Right lobe of liver (tissue), 6 donors: ENCODE data around the gene DYNLL1. TPM values are rescaled to one million over a fixed set of nuclear protein-coding genes. Genes with fewer than 3 reads are reported as not detected.

Experiments
- ATAC-seq, 4 donors: fragments of 200-7000 bp; cut with Tn5 transposase; one replicate each; pipeline ENCODE4 v1.9.1; 2020; ENCODE audit warnings: mild to moderate bottlenecking in 4 of 4, moderate library complexity in 4 of 4
- DNase-seq, 3 donors: peaks; one replicate each; pipeline ENCODE4 v3.0.0-alpha.2; 2020
- H3K27ac ChIP-seq, 3 donors: fragments of 200-600 bp; one replicate each; pipeline ENCODE4 v1.8.0; 2022
- H3K27me3 ChIP-seq, 2 donors: fragments of 200-600 bp; one replicate each; pipeline ENCODE4 v1.8.0; 2022
- H3K36me3 ChIP-seq, 4 donors: fragments of 200-600 bp; sonication (generic) in 1 of 4; one replicate each; pipeline versions ENCODE4 v1.5.1 to v1.8.0; 2017 to 2022; ENCODE audit warnings: control low read depth in 1 of 4
- H3K4me1 ChIP-seq, 4 donors: fragments of 200-600 bp; sonication (generic) in 1 of 4; one replicate each; pipeline versions ENCODE4 v1.5.1 to v1.8.0; 2017 to 2022; ENCODE audit warnings: control low read depth in 1 of 4
- H3K4me3 ChIP-seq, 3 donors: fragments of 200-600 bp; one replicate each; pipeline ENCODE4 v1.8.0; 2022
- H3K9me3 ChIP-seq, 4 donors: fragments of 200-600 bp; sonication (generic) in 1 of 4; one replicate each; pipeline versions ENCODE4 v1.5.1 to v1.8.0; 2017 to 2022; ENCODE audit warnings: control low read depth in 1 of 4
- CTCF ChIP-seq, 4 donors: fragments of 200-600 bp in 3 of 4; fragments of 450-650 bp in 1 of 4; IDR thresholded peaks; one replicate each; pipeline versions ENCODE4 v1.5.1 to v1.8.0; 2016 to 2022; ENCODE audit warnings: antibody characterized with exemption in 4 of 4, mild to moderate bottlenecking in 2 of 4
- POLR2A ChIP-seq: fragments of 450-650 bp; IDR thresholded peaks from one replicate; pipeline ENCODE4 v1.6.1; 2017; ENCODE audit warnings: antibody characterized with exemption, mild to moderate bottlenecking
- WGBS: methylation state at CpG from one replicate; pipeline ENCODE4 v1.1.6; 2018; ENCODE audit warnings: low coverage, low lambda C conversion rate; ENCODE audit not compliant: insufficient coverage; ENCODE audit errors: missing lambda C conversion rate; 5-methylcytosine and 5-hydroxymethylcytosine counted together
- intact Hi-C, 2 donors: fragments of 100-400 bp; cut with DNase I; formaldehyde crosslinking; loops; one replicate each; pipeline versions ENCODE4 v1.11.2 to v1.14.1; 2022
- total RNA-seq, 6 experiments: library from RNA; depleted of rRNA in 2 of 6; stranded (reverse); fragments of >200 nt in 2 of 6; fragmentation: NEBNext Ultra II Directional in 3 of 6; extraction: Animal tissue kit (Norgen Biotek cat#: 25700) in 3 of 6; gene quantifications; one replicate each; pipeline versions ENCODE4 v1.1.0 to v1.2.4, GENCODE V29; 2016 to 2023
- donor health status: DM: no; HTN: yes; CAD: no.
- donor health status: DM: no; HTN: no; CAD: no.
- donor health status: DM: no; HTN: no; CAD: no.
- donor health status: DM: no; HTN: yes; CAD: no.
- donor health status: DM: no; HTN: yes; CAD: no.

DYNLL1 gene
- total RNA-seq, 6 experiments from 2014 or later: 85.0 to 189 (median 164) TPM

- no peaks in the 10 kb centered on the region for H3K9me3 ChIP-seq
- no peak overlapping the region for H3K27ac ChIP-seq
- WGBS: 88% methylated on average over 1 of the region's 1 CpG
- no peak for ATAC-seq
- no peak for TF ChIP-seq POLR2A
- TF ChIP-seq CTCF (IDR thresholded peaks at IDR 0.05): no peak
- H3K27me3 ChIP-seq: no peaks in the 10 kb centered on the region
- intact Hi-C loops: no loop called here
- no peaks in the 10 kb centered on the region for H3K36me3 ChIP-seq
- H3K4me1 ChIP-seq: peaks cover 0 to 8% (median 0%) of the 10 kb centered on the region in 4 donors
- DNase-seq: no peak
- no peak overlapping the region for H3K4me3 ChIP-seq
Observed at GRCh38 chr12:120475643-120476042, 20.3 kb upstream of the DYNLL1 start.

- H3K36me3 ChIP-seq: no peaks in the 10 kb centered on the region
- H3K9me3 ChIP-seq: no peaks in the 10 kb centered on the region
- no peaks in the 10 kb centered on the region for H3K27me3 ChIP-seq
- ATAC-seq (no peak), DNase-seq (no peak)
- WGBS: 100% methylated on average over 1 of the region's 1 CpG
- intact Hi-C loops: no loop called here
- H3K4me3 ChIP-seq: no peak overlapping the region
- TF ChIP-seq CTCF (IDR thresholded peaks at IDR 0.05) (no peak), POLR2A (no peak)
- H3K4me1 ChIP-seq: no peaks in the 10 kb centered on the region
- no peak overlapping the region for H3K27ac ChIP-seq
Observed at GRCh38 chr12:120479458-120479857, 16.5 kb upstream of the DYNLL1 start.

GRCh38 chr12:120480211-120480610 lies 15.7 kb upstream of the DYNLL1 start:
- intact Hi-C loops: no loop called here
- Histone ChIP-seq H3K27me3 (no peaks in the 10 kb centered on the region), H3K4me1 (no peaks in the 10 kb centered on the region), H3K9me3 (no peaks in the 10 kb centered on the region), H3K36me3 (no peaks in the 10 kb centered on the region), H3K4me3 (no peak overlapping the region), H3K27ac (no peak overlapping the region)
- 89% methylated on average over 1 of the region's 1 CpG for WGBS
- DNase-seq: no peak
- no peak for TF ChIP-seq POLR2A
- no peak for TF ChIP-seq CTCF (IDR thresholded peaks at IDR 0.05)
- ATAC-seq: no peak

- Histone ChIP-seq H3K4me1 (no peaks in the 10 kb centered on the region), H3K9me3 (no peaks in the 10 kb centered on the region), H3K27ac (no peak overlapping the region), H3K27me3 (no peaks in the 10 kb centered on the region), H3K4me3 (no peak overlapping the region), H3K36me3 (no peaks in the 10 kb centered on the region)
- intact Hi-C loops: no loop called here
- DNase-seq (no peak), ATAC-seq (no peak)
- WGBS: 98% methylated on average over 7 of the region's 9 CpGs
- TF ChIP-seq CTCF (IDR thresholded peaks at IDR 0.05) (no peak), POLR2A (no peak)
Observed at GRCh38 chr12:120481022-120481767, 14.7 kb upstream of the DYNLL1 start.
